ENCODE data around the gene CALML5. TPM values are rescaled to one million over a fixed set of nuclear protein-coding genes. Genes with fewer than 3 reads are reported as not detected.

Gene CALML5
- total RNA-seq, 3 donors from 2014 or later = not detected

- no peak overlapping the region for H3K4me3 ChIP-seq
- no peak for TF ChIP-seq CTCF (IDR thresholded peaks at IDR 0.05)
- H3K9me3 ChIP-seq = no peaks in the 10 kb centered on the region
- H3K4me1 ChIP-seq (ENCODE audit: low read depth) = peaks cover 6% of the 10 kb centered on the region
- no peak for DNase-seq
- ATAC-seq = no peak
- no peaks in the 10 kb centered on the region for H3K36me3 ChIP-seq (ENCODE audit: low read depth)
- intact Hi-C loops (cut with DNase I, micrococcal nuclease) = no loop called here
Observed at GRCh38 chr10:5506246-5506645, 6.9 kb upstream of the CALML5 start.

GRCh38 chr10:5504146-5505072 lies 5.0 kb upstream of the CALML5 start:
- Histone ChIP-seq H3K36me3 (ENCODE audit: low read depth) (no peaks in the 10 kb centered on the region), H3K4me1 (ENCODE audit: low read depth) (peaks cover 6% of the 10 kb centered on the region), H3K9me3 (no peaks in the 10 kb centered on the region), H3K4me3 (no peak overlapping the region)
- intact Hi-C loops (cut with DNase I, micrococcal nuclease) = no loop called here
- no peak for TF ChIP-seq CTCF (IDR thresholded peaks at IDR 0.05)
- peak; percentile 56 for ATAC-seq
- peak in 1 of 3 donors; percentile 44 for DNase-seq

GRCh38 chr10:5503477-5503835 lies 4.1 kb upstream of the CALML5 start:
- intact Hi-C loops (cut with DNase I, micrococcal nuclease) = no loop called here
- DNase-seq (peak; percentile 54 to 85 (median 59)), ATAC-seq (peak; percentile 90)
- H3K36me3 ChIP-seq (ENCODE audit: low read depth) = no peaks in the 10 kb centered on the region
- H3K4me3 ChIP-seq = no peak overlapping the region
- TF ChIP-seq CTCF (IDR thresholded peaks at IDR 0.05) = no peak
- H3K9me3 ChIP-seq = no peaks in the 10 kb centered on the region
- H3K4me1 ChIP-seq (ENCODE audit: low read depth) = peaks cover 6% of the 10 kb centered on the region

GRCh38 chr10:5502571-5503476 lies 3.5 kb upstream of the CALML5 start:
- no peaks in the 10 kb centered on the region for H3K9me3 ChIP-seq
- H3K36me3 ChIP-seq (ENCODE audit: low read depth) = no peaks in the 10 kb centered on the region
- no peak for TF ChIP-seq CTCF (IDR thresholded peaks at IDR 0.05)
- peak; percentile 6 for ATAC-seq
- peak in 1 of 3 donors; percentile 44 for DNase-seq
- no peak overlapping the region for H3K4me3 ChIP-seq
- H3K4me1 ChIP-seq (ENCODE audit: low read depth) = peaks cover 6% of the 10 kb centered on the region
- intact Hi-C loops (cut with DNase I, micrococcal nuclease) = no loop called here

- no peaks in the 10 kb centered on the region for H3K36me3 ChIP-seq (ENCODE audit: low read depth)
- H3K4me3 ChIP-seq = no peak overlapping the region
- H3K4me1 ChIP-seq (ENCODE audit: low read depth) = peaks cover 6% of the 10 kb centered on the region
- DNase-seq (peak in 1 of 3 donors; percentile 38), ATAC-seq (no peak)
- H3K9me3 ChIP-seq = no peaks in the 10 kb centered on the region
- TF ChIP-seq CTCF (IDR thresholded peaks at IDR 0.05) = no peak
- intact Hi-C loops (cut with DNase I, micrococcal nuclease) = no loop called here
Observed at GRCh38 chr10:5502061-5502521, 2.7 kb upstream of the CALML5 start.

Measured in mucosa of descending colon (tissue), 3 donors.